Neural cell (in vitro differentiated cells): ENCODE measurements around the gene HS6ST1. TPM values are rescaled to one million over a fixed set of nuclear protein-coding genes. Genes with fewer than 3 reads are reported as not detected.

ENCODE experiments used
- H2AFZ ChIP-seq: fragments of 200-600, 300-800 bp; sonication (generic), shearing (Covaris generic); 2 replicates; pipeline ENCODE4 v1.6.0; 2014; ENCODE audit warnings: low read depth, mild to moderate bottlenecking, antibody characterized with exemption, low read length, moderate library complexity
- H3F3A ChIP-seq: fragments of 200-600 bp; shearing (Covaris generic); 2 replicates; pipeline ENCODE4 v1.6.1; 2016; ENCODE audit warnings: mild to moderate bottlenecking, moderate library complexity, mixed read lengths, antibody characterized with exemption, low read length; ENCODE audit not compliant: insufficient read depth, poor library complexity, severe bottlenecking
- H3K27ac ChIP-seq: fragments of 200-600, 300-800 bp; sonication (generic), shearing (Covaris generic); 2 replicates; pipeline ENCODE4 v1.5.1; 2014; ENCODE audit warnings: mild to moderate bottlenecking, low read length, moderate library complexity
- H3K27me3 ChIP-seq: fragments of 300-800, 200-600 bp; sonication (generic), shearing (Covaris generic); 2 replicates; pipeline ENCODE4 v1.6.0; 2014; ENCODE audit warnings: mild to moderate bottlenecking, low read depth, low read length, moderate library complexity; ENCODE audit not compliant: insufficient read depth
- H3K36me3 ChIP-seq: fragments of 300-800, 200-600 bp; sonication (generic), shearing (Covaris generic); 2 replicates; pipeline ENCODE4 v1.5.1; 2014; ENCODE audit warnings: mild to moderate bottlenecking, antibody characterized with exemption, low read length, moderate library complexity; ENCODE audit not compliant: insufficient read depth
- H3K4me2 ChIP-seq: fragments of 300-800, 200-600 bp; sonication (generic), shearing (Covaris generic); 2 replicates; pipeline ENCODE4 v1.6.0; 2014; ENCODE audit warnings: mild to moderate bottlenecking, low read length
- H3K4me3 ChIP-seq: fragments of 300-800, 200-600 bp; sonication (generic), shearing (Covaris generic); 2 replicates; pipeline ENCODE4 v1.5.1; 2014; ENCODE audit warnings: mild to moderate bottlenecking, low read length, moderate library complexity
- H3K79me2 ChIP-seq: fragments of 200-600 bp; shearing (Covaris generic); replicated peaks from 2 replicates; pipeline ENCODE4 v1.6.0; 2014; ENCODE audit warnings: mild to moderate bottlenecking, low read length, moderate library complexity; ENCODE audit not compliant: insufficient read depth
- H3K9ac ChIP-seq: fragments of 300-800, 200-600 bp; sonication (generic), shearing (Covaris generic); 2 replicates; pipeline ENCODE4 v1.6.1; 2016; ENCODE audit warnings: mild to moderate bottlenecking, low read length, mixed read lengths
- H3K9me2 ChIP-seq: fragments of 200-600 bp; shearing (Covaris generic); 2 replicates; pipeline ENCODE4 v1.6.1; 2016; ENCODE audit warnings: mild to moderate bottlenecking, low read length, mixed read lengths; ENCODE audit not compliant: insufficient read depth
- H3K9me3 ChIP-seq: fragments of 200-600, 300-800 bp; sonication (generic), shearing (Covaris generic); 2 replicates; pipeline ENCODE4 v1.6.1; 2016; ENCODE audit warnings: mild to moderate bottlenecking, mixed run types, low read length, moderate library complexity, mixed read lengths
- H4K20me1 ChIP-seq: fragments of 200-600 bp; shearing (Covaris generic); 2 replicates; pipeline ENCODE4 v1.6.1; 2016; ENCODE audit warnings: mild to moderate bottlenecking, mixed run types; ENCODE audit not compliant: insufficient read depth
- CTCF ChIP-seq: fragments of 450-650 bp; IDR thresholded peaks from 2 replicates; pipeline ENCODE4 v1.5.1; 2014; ENCODE audit warnings: antibody characterized with exemption, mild to moderate bottlenecking, moderate library complexity; ENCODE audit not compliant: poor library complexity, severe bottlenecking
- EP300 ChIP-seq: fragments of 450-650 bp; conservative IDR thresholded peaks from 2 replicates; pipeline ENCODE4 v1.6.1; 2014; ENCODE audit warnings: antibody characterized with exemption, mild to moderate bottlenecking, moderate library complexity; ENCODE audit not compliant: poor library complexity, severe bottlenecking
- EZH2 ChIP-seq: fragments of 200-600, 300-800 bp; shearing (Covaris generic), sonication (generic); IDR thresholded peaks from 2 replicates; pipeline ENCODE4 v1.6.1; 2014; ENCODE audit warnings: antibody characterized with exemption, low read length, borderline replicate concordance, mild to moderate bottlenecking; ENCODE audit not compliant: insufficient read depth, poor library complexity, severe bottlenecking
- MXI1 ChIP-seq: fragments of 450-650 bp; conservative IDR thresholded peaks from 2 replicates; pipeline ENCODE4 v1.6.1; 2014; ENCODE audit warnings: antibody characterized with exemption, mild to moderate bottlenecking; ENCODE audit not compliant: poor library complexity, severe bottlenecking
- POLR2AphosphoS5 ChIP-seq: IDR thresholded peaks from 2 replicates; pipeline ENCODE4 v1.6.1; 2012
- RAD21 ChIP-seq: fragments of 450-650 bp; conservative IDR thresholded peaks from 2 replicates; pipeline ENCODE4 v1.6.1; 2014; ENCODE audit warnings: antibody characterized with exemption, mild to moderate bottlenecking, moderate library complexity
- REST ChIP-seq: IDR thresholded peaks from 2 replicates; pipeline ENCODE4 v1.6.1; 2012; ENCODE audit warnings: borderline replicate concordance
- SMC3 ChIP-seq: fragments of 450-650 bp; conservative IDR thresholded peaks from 2 replicates; pipeline ENCODE4 v1.6.1; 2014; ENCODE audit warnings: antibody characterized with exemption, mild to moderate bottlenecking, moderate library complexity; ENCODE audit not compliant: poor library complexity
- TAF1 ChIP-seq: IDR thresholded peaks from 2 replicates; pipeline ENCODE4 v1.6.1; 2012; ENCODE audit warnings: low read depth
- polyA plus RNA-seq: library from polyadenylated mRNA; depleted of rRNA; stranded (reverse); fragments of >200 nt; gene quantifications from 2 replicates; pipeline ENCODE4 v1.2.3, GENCODE V29; 2014

HS6ST1 gene
- polyA plus RNA-seq, 1 donor from 2014 or later: 44.1 TPM

GRCh38 chr2:128359841-128360240 is 41.2 kb upstream of the HS6ST1 start:
- Histone ChIP-seq H3K9me2 (no peaks in the 10 kb centered on the region), H4K20me1 (no peaks in the 10 kb centered on the region), H3K4me3 (no peak overlapping the region), H3K27ac (no peak overlapping the region), H3K79me2 (no peaks in the 10 kb centered on the region), H3K9ac (no peak overlapping the region), H2AFZ (no peak overlapping the region), H3K27me3 (no peaks in the 10 kb centered on the region), H3K36me3 (no peaks in the 10 kb centered on the region), H3F3A (no peaks in the 10 kb centered on the region), H3K9me3 (no peaks in the 10 kb centered on the region), H3K4me2 (no peak overlapping the region)
- TF ChIP-seq EP300 (no peak), RAD21 (no peak), TAF1 (no peak), MXI1 (no peak), POLR2AphosphoS5 (no peak), REST (no peak), CTCF (no peak), SMC3 (no peak), EZH2 (no peak)

DNA sequence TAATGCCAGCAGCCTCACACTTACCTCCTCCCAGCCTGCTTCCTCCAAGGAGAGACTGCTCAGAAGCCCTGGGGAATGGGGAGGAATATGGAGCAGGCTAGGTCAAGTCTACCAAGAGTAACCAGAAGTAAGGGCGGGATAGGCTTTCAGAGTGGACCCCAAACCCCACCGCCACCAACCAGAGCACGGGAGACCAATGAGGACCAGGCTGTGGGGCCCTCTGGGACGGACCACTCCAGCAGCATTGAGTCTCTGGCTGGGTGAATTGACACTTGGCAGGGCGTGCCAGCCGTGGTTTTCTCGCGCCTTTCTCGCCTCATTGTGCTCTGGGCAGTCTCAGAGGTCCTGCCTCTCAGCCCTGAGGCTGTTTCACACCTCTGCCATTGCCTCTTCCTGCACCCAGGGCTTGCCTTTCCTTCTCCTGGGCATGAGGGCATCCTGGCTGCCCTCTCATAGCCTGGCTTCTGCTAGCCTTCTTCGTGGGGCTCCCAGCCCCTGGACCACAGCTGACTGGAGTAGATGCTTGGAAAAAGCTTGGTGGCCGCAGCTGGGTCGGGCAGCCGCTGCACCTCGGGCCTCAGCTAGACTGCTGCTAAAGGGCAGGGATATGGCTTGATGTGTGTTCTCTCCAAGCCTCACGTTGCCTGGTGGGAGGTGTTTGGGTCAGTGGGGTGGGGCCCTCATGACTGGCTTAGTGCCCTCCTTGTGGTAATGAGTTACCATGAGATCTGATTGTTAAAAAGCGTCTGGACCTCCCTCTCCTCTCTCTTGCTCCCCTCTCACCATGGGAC is 40.5 kb upstream of the HS6ST1 start:
- no peaks in the 10 kb centered on the region for H3K36me3 ChIP-seq
- H3K27me3 ChIP-seq: no peaks in the 10 kb centered on the region
- H2AFZ ChIP-seq: no peak overlapping the region
- no peak overlapping the region for H3K4me3 ChIP-seq
- no peaks in the 10 kb centered on the region for H3K79me2 ChIP-seq
- no peak overlapping the region for H3K4me2 ChIP-seq
- no peaks in the 10 kb centered on the region for H3K9me2 ChIP-seq
- no peak overlapping the region for H3K9ac ChIP-seq
- H3K27ac ChIP-seq: no peak overlapping the region
- no peaks in the 10 kb centered on the region for H4K20me1 ChIP-seq
- no peaks in the 10 kb centered on the region for H3K9me3 ChIP-seq
- TF ChIP-seq EP300 (no peak), EZH2 (no peak), POLR2AphosphoS5 (no peak), MXI1 (no peak), REST (no peak), CTCF (no peak), TAF1 (no peak), RAD21 (no peak), SMC3 (no peak)
- H3F3A ChIP-seq: no peaks in the 10 kb centered on the region
